HepG2 (cell line): ENCODE measurements around the gene SLC27A2. TPM values are rescaled to one million over a fixed set of nuclear protein-coding genes. Genes with fewer than 3 reads are reported as not detected.

Source experiments
- ATAC-seq: fragments of 200-7000 bp; cut with Tn5 transposase; 3 replicates; pipeline ENCODE4 v1.9.1; 2020; ENCODE audit warnings: mild to moderate bottlenecking, moderate library complexity
- BruUV-seq: library from RNA; stranded (reverse); fragments of 400-500 nt; replicated peaks from 2 replicates; lab custom pipeline; 2021; lab: Mats Ljungman, UMichigan
- CTCF ChIA-PET: fragments of 300-600 bp; formaldehyde crosslinking; extraction: SDS; loops from one replicate; lab custom pipeline; 2021; ENCODE audit warnings: low total read pairs, inconsistent platforms, low intra/inter-chr PET ratio; lab: Yijun Ruan, JAX
- POLR2A ChIA-PET: fragments of 350-600 bp; sonication (Branson Sonifier 250); formaldehyde crosslinking; loops from one replicate; lab custom pipeline; 2020; ENCODE audit warnings: antibody characterized with exemption, inconsistent platforms; lab: Yijun Ruan, JAX
- DNase-seq: peaks from one replicate; pipeline ENCODE4 v3.0.0-alpha.2; 2015; ENCODE audit warnings: low spot score
- FAIRE-seq: peaks from 3 replicates; lab custom pipeline; 2011; peaks lifted over from hg19 to GRCh38; lab: Jason Lieb, UNC
- H2AFZ ChIP-seq: one replicate; pipeline ENCODE4 v1.6.1; 2011; ENCODE audit warnings: low read length, inconsistent platforms
- H3K27ac ChIP-seq: fragments of 300-600 bp; 3 replicates; pipeline ENCODE4 v1.8.0; 2011; ENCODE audit warnings: mixed run types, mild to moderate bottlenecking, mixed read lengths, low read length, inconsistent platforms; ENCODE audit not compliant: insufficient read depth; ENCODE audit errors: extremely low read length
- H3K27me3 ChIP-seq, 2 experiments: fragments of 200-600 bp in 1 of 2; 2 replicates in 1 of 2; 3 replicates in 1 of 2; pipeline versions ENCODE4 v1.6.0 to v1.8.0; 2011; ENCODE audit warnings: low read length in 2 of 2, mild to moderate bottlenecking in 2 of 2, moderate library complexity in 2 of 2, inconsistent platforms in 1 of 2; ENCODE audit not compliant: insufficient read depth in 2 of 2, control insufficient read depth in 1 of 2
- H3K36me3 ChIP-seq, 2 experiments: fragments of 200-600 bp in 1 of 2; replicated peaks in 1 of 2; 2 replicates in 1 of 2; 3 replicates in 1 of 2; pipeline versions ENCODE4 v1.5.1 to v1.8.0; 2011; ENCODE audit warnings: low read length in 2 of 2, inconsistent platforms in 1 of 2; ENCODE audit not compliant: insufficient read depth in 2 of 2, control insufficient read depth in 1 of 2
- H3K4me1 ChIP-seq: 2 replicates; pipeline ENCODE4 v1.5.1; 2012; ENCODE audit warnings: low read length, inconsistent platforms; ENCODE audit not compliant: insufficient read depth
- H3K4me2 ChIP-seq: 2 replicates; pipeline ENCODE4 v1.6.0; 2011; ENCODE audit warnings: low read depth, low read length, inconsistent platforms
- H3K4me3 ChIP-seq, 3 experiments: fragments of 200-600 bp in 1 of 3; sonication (generic), shearing (Covaris generic) in 1 of 3; replicated peaks in 1 of 3; 2 replicates each; pipeline ENCODE4 v1.5.1; 2011 to 2016; ENCODE audit warnings: low read length in 3 of 3, inconsistent platforms in 2 of 3, low read depth in 2 of 3, mild to moderate bottlenecking in 2 of 3, control low read depth in 1 of 3, mixed read lengths in 1 of 3; ENCODE audit not compliant: insufficient read depth in 1 of 3
- H3K79me2 ChIP-seq: one replicate; pipeline ENCODE4 v1.6.1; 2011; ENCODE audit warnings: low read length, inconsistent platforms; ENCODE audit not compliant: insufficient read depth
- H3K9ac ChIP-seq: 2 replicates; pipeline ENCODE4 v1.6.0; 2011; ENCODE audit warnings: mild to moderate bottlenecking, low read depth, low read length, inconsistent platforms; ENCODE audit not compliant: insufficient read depth
- H3K9me3 ChIP-seq: 2 replicates; pipeline ENCODE4 v1.5.1; 2012; ENCODE audit warnings: mild to moderate bottlenecking, low read length
- H4K20me1 ChIP-seq: 2 replicates; pipeline ENCODE4 v1.6.0; 2011; ENCODE audit warnings: inconsistent platforms, mild to moderate bottlenecking, low read length, moderate library complexity; ENCODE audit not compliant: insufficient read depth
- BRCA1 ChIP-seq: sonication (generic); formaldehyde crosslinking; IDR thresholded peaks from 2 replicates; pipeline ENCODE4 v1.4.0; 2020; ENCODE audit warnings: missing genetic modification reagents
- GLI4 ChIP-seq: sonication (generic); formaldehyde crosslinking; IDR thresholded peaks from 2 replicates; pipeline ENCODE4 v1.5.1; 2020; ENCODE audit warnings: missing genetic modification reagents, mild to moderate bottlenecking, moderate library complexity, borderline replicate concordance
- GPN1 ChIP-seq: sonication (generic); formaldehyde crosslinking; IDR thresholded peaks from 2 replicates; pipeline ENCODE4 v1.5.1; 2020; ENCODE audit warnings: missing genetic modification reagents, borderline replicate concordance
- MIER2 ChIP-seq: IDR thresholded peaks from 2 replicates; pipeline ENCODE4 v1.6.1; 2016; ENCODE audit warnings: missing biosample characterization, missing genetic modification reagents
- NFIC ChIP-seq: IDR thresholded peaks from 2 replicates; pipeline ENCODE4 v1.6.1; 2012; ENCODE audit warnings: mild to moderate bottlenecking, low read length, inconsistent platforms
- NR2F1 ChIP-seq, 2 experiments: fragments of 450-650 bp in 1 of 2; formaldehyde crosslinking in 1 of 2; IDR thresholded peaks; 2 replicates each; pipeline versions ENCODE4 v1.5.0 to v1.6.1; 2016 to 2020; ENCODE audit warnings: mild to moderate bottlenecking in 1 of 2, missing compliant biosample characterization in 1 of 2, missing genetic modification reagents in 1 of 2, moderate library complexity in 1 of 2
- PHB2 ChIP-seq: fragments of 450-650 bp; IDR thresholded peaks from 2 replicates; pipeline ENCODE4 v1.6.1; 2018; ENCODE audit not compliant: partially characterized antibody
- RARA ChIP-seq: IDR thresholded peaks from 2 replicates; pipeline ENCODE4 v1.6.1; 2016; ENCODE audit warnings: missing genetic modification reagents, missing compliant biosample characterization
- RBM22 ChIP-seq: fragments of 200-400 bp; formaldehyde crosslinking; optimal IDR thresholded peaks from 2 replicates; pipeline ENCODE3; 2017; ENCODE audit warnings: mild to moderate bottlenecking, low read length, moderate library complexity
- SAFB2 ChIP-seq: sonication (generic); formaldehyde crosslinking; IDR thresholded peaks from 2 replicates; pipeline ENCODE4 v1.5.1; 2020; ENCODE audit warnings: missing genetic modification reagents, low read depth, mild to moderate bottlenecking, borderline replicate concordance
- THRA ChIP-seq: sonication (generic); formaldehyde crosslinking; IDR thresholded peaks from 2 replicates; pipeline ENCODE4 v1.4.0; 2020; ENCODE audit warnings: missing genetic modification reagents, borderline replicate concordance
- ZFP36 ChIP-seq: fragments of 150-350 bp; IDR thresholded peaks from 2 replicates; pipeline ENCODE4 v1.6.1; 2018; ENCODE audit warnings: borderline replicate concordance, low read length, low read depth; ENCODE audit not compliant: partially characterized antibody
- ZNF281 ChIP-seq: sonication (generic); formaldehyde crosslinking; IDR thresholded peaks from 2 replicates; pipeline ENCODE4 v1.4.0; 2020; ENCODE audit warnings: missing genetic modification reagents, borderline replicate concordance
- ZNF496 ChIP-seq: sonication (generic); formaldehyde crosslinking; IDR thresholded peaks from 2 replicates; pipeline ENCODE4 v1.8.1; 2023; ENCODE audit warnings: mild to moderate bottlenecking, moderate library complexity, missing genetic modification reagents; ENCODE audit not compliant: insufficient replicate concordance
- ZNF713 ChIP-seq: sonication (generic); formaldehyde crosslinking; IDR thresholded peaks from 2 replicates; pipeline ENCODE4 v1.4.0; 2020; ENCODE audit warnings: mild to moderate bottlenecking, missing genetic modification reagents
- ZNF772 ChIP-seq: sonication (generic); formaldehyde crosslinking; IDR thresholded peaks from 2 replicates; pipeline ENCODE4 v1.5.0; 2020; ENCODE audit warnings: mild to moderate bottlenecking, missing genetic modification reagents
- ZNF780A ChIP-seq: sonication (generic); formaldehyde crosslinking; IDR thresholded peaks from 2 replicates; pipeline ENCODE4 v1.8.0; 2022; ENCODE audit warnings: mild to moderate bottlenecking, missing genetic modification reagents, moderate library complexity
- ZSCAN21 ChIP-seq: sonication (generic); formaldehyde crosslinking; IDR thresholded peaks from 2 replicates; pipeline ENCODE4 v1.8.0; 2022; ENCODE audit warnings: mild to moderate bottlenecking, missing genetic modification reagents, moderate library complexity, borderline replicate concordance
- WGBS: methylation state at CpG from one replicate; pipeline ENCODE4 v1.1.6; 2017; ENCODE audit warnings: low lambda C conversion rate; 5-methylcytosine and 5-hydroxymethylcytosine counted together
- in situ Hi-C: cut with HindIII; loops from 2 replicates; pipeline ENCODE4 v1.10.0; 2017; ENCODE audit warnings: low pct_unique_long_range_greater_than_20kb; ENCODE audit not compliant: extremely low pct_ligation_motif_present
- intact Hi-C: fragments of 100-400 bp; cut with micrococcal nuclease; formaldehyde crosslinking; loops from one replicate; pipeline ENCODE4 v1.10.0; 2022; ENCODE audit not compliant: unreplicated experiment
- polyA plus RNA-seq, 8 experiments: library from polyadenylated mRNA; depleted of rRNA in 3 of 8; stranded (reverse) in 7 of 8; unstranded in 1 of 8; fragments of >200 nt; fragmentation: Illumina TruSeq in 4 of 8; extraction: Trizol in 4 of 8; gene quantifications; 2 replicates each; pipeline versions ENCODE4 v1.2.1 to v1.2.3, GENCODE V29; 2011 to 2016; ENCODE audit warnings: low read depth in 4 of 8, missing spikeins in 1 of 8, mixed read lengths in 1 of 8; ENCODE audit not compliant: insufficient read depth in 1 of 8
- total RNA-seq, 5 experiments: library from RNA; depleted of rRNA; stranded (reverse); fragments of >200 nt; fragmentation: Illumina TruSeq; extraction: Trizol; gene quantifications; 2 replicates each; pipeline ENCODE4 v1.2.3, GENCODE V29; 2016; ENCODE audit warnings: low read depth in 1 of 5

SLC27A2 gene
- total and polyA plus RNA-seq, 2 of the 13 experiments (the other 11 are each of a cell fraction or from before 2014, with no cell fraction given): 14.6 to 23.4 TPM

DNA sequence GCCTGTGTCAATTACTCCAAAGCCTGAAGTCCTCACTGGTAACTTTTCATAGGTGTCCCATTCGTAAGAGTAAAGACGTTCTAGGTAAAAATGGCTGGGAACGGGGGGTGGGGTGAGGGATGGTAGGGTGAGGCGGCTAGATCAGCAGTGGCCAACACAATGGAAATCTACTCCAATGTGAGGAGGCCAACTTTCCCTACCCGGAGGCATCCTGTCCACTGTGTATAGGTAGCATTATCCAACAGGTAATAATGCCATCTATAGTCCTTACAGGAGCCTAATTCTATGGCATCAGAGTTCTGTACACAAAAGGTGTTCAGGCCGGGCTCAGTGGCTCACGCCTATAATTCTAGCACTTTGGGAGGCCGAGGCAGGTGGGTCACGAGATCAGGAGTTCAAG, 54.4 kb downstream of the SLC27A2 start:
- Histone ChIP-seq H3K79me2 (no peaks in the 10 kb centered on the region), H3K9ac (no peak overlapping the region), H3K36me3 (0 out of 5 replicates have a peak, but pooled peaks cover 0 to 3% of the 10 kb centered on the region in 2 experiments), H3K27ac (no peak overlapping the region), H4K20me1 (no peaks in the 10 kb centered on the region), H2AFZ (no peak overlapping the region), H3K4me2 (no peak overlapping the region), H3K9me3 (no peaks in the 10 kb centered on the region), H3K27me3 (no peaks in the 10 kb centered on the region), H3K4me1 (peaks cover 26% of the 10 kb centered on the region), H3K4me3 (no peak overlapping the region)
- POLR2A ChIA-PET: no interaction called here
- FAIRE-seq (no peak), ATAC-seq (no peak), DNase-seq (no peak)
- TF ChIP-seq ZNF281 (CRISPR knock-in tag) (no peak), ZNF772 (no peak), RBM22 (no peak), ZNF496 (CRISPR knock-in tag) (no peak), NFIC (no peak), BRCA1 (CRISPR knock-in tag) (no peak), RARA (no peak), ZSCAN21 (CRISPR knock-in tag) (no peak), MIER2 (CRISPR knock-in tag) (no peak), SAFB2 (CRISPR knock-in tag) (no peak), ZFP36 (no peak), ZNF713 (CRISPR knock-in tag) (no peak), THRA (CRISPR knock-in tag) (no peak), GLI4 (CRISPR knock-in tag) (no peak), PHB2 (no peak), GPN1 (CRISPR knock-in tag) (no peak), ZNF780A (CRISPR knock-in tag) (no peak), NR2F1 (CRISPR knock-in tag; IDR thresholded peaks at IDR 0.05) (no peak)
- in situ Hi-C loops (no loop called here), intact Hi-C loops (no loop called here)
- BruUV-seq: no TSS peak
- WGBS: 95% methylated on average over 6 of the region's 9 CpGs
- CTCF ChIA-PET: no interaction called here
